Erythroblast (primary cell): ENCODE results near the gene RMI2.

Experiments used
- GATA1 ChIP-seq: IDR thresholded peaks from 2 replicates; pipeline ENCODE4 v1.6.1; 2011; ENCODE audit warnings: low read depth, mild to moderate bottlenecking, control low read depth, low read length, moderate library complexity
- POLR2A ChIP-seq: IDR thresholded peaks from 2 replicates; pipeline ENCODE4 v1.6.1; 2011; ENCODE audit warnings: mild to moderate bottlenecking, low read length

GRCh38 chr16:11321662-11322061, 23.6 kb upstream of the RMI2 start:
- TF ChIP-seq POLR2A (no peak), GATA1 (no peak)
